ENCODE measurements around the gene CLTC. TPM values are rescaled to one million over a fixed set of nuclear protein-coding genes. Genes with fewer than 3 reads are reported as not detected.

Gene CLTC
- total RNA-seq, 1 experiment from 2014 or later: 283 TPM

DNA sequence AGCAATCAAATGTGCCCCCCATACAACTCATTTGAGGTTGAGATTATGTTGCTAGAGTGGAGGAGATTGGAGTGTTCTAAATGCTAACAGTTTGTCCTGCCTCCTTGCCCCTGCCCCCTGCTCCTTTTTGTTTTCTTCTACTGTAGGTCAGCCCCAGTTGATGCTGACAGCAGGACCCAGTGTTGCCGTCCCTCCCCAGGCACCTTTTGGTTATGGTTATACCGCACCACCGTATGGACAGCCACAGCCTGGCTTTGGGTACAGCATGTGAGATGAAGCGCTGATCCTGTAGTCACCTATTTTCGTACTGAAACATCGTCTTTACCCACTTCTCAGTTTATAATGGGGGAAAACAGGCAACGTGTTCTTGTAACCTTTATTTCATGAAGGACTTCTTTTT lies 73.9 kb downstream of the CLTC start:
- CTCF ChIA-PET: no interaction called here

DNA sequence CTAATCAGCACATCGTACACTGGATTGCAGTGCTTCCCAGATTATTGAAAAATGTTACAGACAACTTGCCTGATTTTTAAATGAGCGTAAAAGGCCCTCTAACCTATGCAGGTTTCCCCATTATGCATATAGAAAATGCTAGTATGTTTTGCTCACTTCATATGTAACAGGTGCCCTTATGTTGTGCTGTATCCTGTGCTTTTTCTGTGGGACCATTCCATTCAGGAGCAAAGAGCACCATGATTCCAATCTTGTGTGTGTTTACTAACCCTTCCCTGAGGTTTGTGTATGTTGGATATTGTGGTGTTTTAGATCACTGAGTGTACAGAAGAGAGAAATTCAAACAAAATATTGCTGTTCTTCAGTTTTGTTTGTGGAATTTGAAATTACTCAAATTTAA lies 74.6 kb downstream of the CLTC start:
- Mint-ChIP-seq H3K9me3 (no peaks in the 10 kb centered on the region), H3K4me1 (no peaks in the 10 kb centered on the region), H3K36me3 (peaks cover 60% of the 10 kb centered on the region), H3K4me3 (no peak overlapping the region), H3K27ac (no peak overlapping the region; the same call in 1 of the 2 replicates), H3K27me3 (ENCODE audit: low read depth) (no peaks in the 10 kb centered on the region)
- DNase-seq (ENCODE audit: low spot score) (no peak), ATAC-seq (no peak)
- ChIA-PET POLR2A (no interaction called here), CTCF (no interaction called here)
- TF ChIP-seq, protein P1, sequence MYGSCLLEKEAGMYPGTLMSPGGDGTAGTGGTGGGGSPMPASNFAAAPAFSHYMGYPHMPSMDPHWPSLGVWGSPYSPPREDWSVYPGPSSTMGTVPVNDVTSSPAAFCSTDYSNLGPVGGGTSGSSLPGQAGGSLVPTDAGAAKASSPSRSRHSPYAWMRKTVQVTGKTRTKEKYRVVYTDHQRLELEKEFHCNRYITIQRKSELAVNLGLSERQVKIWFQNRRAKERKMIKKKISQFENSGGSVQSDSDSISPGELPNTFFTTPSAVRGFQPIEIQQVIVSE (CRISPR knock-in tag; IDR thresholded peaks at IDR 0.05; ENCODE audit: borderline replicate concordance): no peak
- no peak for TF ChIP-seq GABPB1 (CRISPR knock-in tag; IDR thresholded peaks at IDR 0.05)
- TF ChIP-seq, protein P2, sequence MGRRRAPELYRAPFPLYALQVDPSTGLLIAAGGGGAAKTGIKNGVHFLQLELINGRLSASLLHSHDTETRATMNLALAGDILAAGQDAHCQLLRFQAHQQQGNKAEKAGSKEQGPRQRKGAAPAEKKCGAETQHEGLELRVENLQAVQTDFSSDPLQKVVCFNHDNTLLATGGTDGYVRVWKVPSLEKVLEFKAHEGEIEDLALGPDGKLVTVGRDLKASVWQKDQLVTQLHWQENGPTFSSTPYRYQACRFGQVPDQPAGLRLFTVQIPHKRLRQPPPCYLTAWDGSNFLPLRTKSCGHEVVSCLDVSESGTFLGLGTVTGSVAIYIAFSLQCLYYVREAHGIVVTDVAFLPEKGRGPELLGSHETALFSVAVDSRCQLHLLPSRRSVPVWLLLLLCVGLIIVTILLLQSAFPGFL (CRISPR knock-in tag; IDR thresholded peaks at IDR 0.05; ENCODE audit: borderline replicate concordance): no peak
- TF ChIP-seq TP53 (CRISPR knock-in tag; IDR thresholded peaks at IDR 0.05): no peak
- TF ChIP-seq, protein P3, sequence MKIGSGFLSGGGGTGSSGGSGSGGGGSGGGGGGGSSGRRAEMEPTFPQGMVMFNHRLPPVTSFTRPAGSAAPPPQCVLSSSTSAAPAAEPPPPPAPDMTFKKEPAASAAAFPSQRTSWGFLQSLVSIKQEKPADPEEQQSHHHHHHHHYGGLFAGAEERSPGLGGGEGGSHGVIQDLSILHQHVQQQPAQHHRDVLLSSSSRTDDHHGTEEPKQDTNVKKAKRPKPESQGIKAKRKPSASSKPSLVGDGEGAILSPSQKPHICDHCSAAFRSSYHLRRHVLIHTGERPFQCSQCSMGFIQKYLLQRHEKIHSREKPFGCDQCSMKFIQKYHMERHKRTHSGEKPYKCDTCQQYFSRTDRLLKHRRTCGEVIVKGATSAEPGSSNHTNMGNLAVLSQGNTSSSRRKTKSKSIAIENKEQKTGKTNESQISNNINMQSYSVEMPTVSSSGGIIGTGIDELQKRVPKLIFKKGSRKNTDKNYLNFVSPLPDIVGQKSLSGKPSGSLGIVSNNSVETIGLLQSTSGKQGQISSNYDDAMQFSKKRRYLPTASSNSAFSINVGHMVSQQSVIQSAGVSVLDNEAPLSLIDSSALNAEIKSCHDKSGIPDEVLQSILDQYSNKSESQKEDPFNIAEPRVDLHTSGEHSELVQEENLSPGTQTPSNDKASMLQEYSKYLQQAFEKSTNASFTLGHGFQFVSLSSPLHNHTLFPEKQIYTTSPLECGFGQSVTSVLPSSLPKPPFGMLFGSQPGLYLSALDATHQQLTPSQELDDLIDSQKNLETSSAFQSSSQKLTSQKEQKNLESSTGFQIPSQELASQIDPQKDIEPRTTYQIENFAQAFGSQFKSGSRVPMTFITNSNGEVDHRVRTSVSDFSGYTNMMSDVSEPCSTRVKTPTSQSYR (CRISPR knock-in tag; IDR thresholded peaks at IDR 0.05): no peak

More for the DNA sequence above, 73.9 kb downstream of the CLTC start:
- no peak for DNase-seq (ENCODE audit: low spot score)
- Mint-ChIP-seq H3K36me3 (peaks cover 57% of the 10 kb centered on the region), H3K9me3 (no peaks in the 10 kb centered on the region), H3K4me1 (no peaks in the 10 kb centered on the region), H3K27ac (no peak overlapping the region; the same call in 1 of the 2 replicates), H3K4me3 (no peak overlapping the region), H3K27me3 (ENCODE audit: low read depth) (no peaks in the 10 kb centered on the region)
- TF ChIP-seq, protein P4, sequence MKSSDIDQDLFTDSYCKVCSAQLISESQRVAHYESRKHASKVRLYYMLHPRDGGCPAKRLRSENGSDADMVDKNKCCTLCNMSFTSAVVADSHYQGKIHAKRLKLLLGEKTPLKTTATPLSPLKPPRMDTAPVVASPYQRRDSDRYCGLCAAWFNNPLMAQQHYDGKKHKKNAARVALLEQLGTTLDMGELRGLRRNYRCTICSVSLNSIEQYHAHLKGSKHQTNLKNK (CRISPR knock-in tag; IDR thresholded peaks at IDR 0.05): no peak
- no peak for TF ChIP-seq SMAD3 (CRISPR knock-in tag; IDR thresholded peaks at IDR 0.05; ENCODE audit: borderline replicate concordance)
- TF ChIP-seq JAZF1 (CRISPR knock-in tag; IDR thresholded peaks at IDR 0.05): no peak
- no peak for TF ChIP-seq JUN (CRISPR knock-in tag; IDR thresholded peaks at IDR 0.05)
- TF ChIP-seq NR1H2 (CRISPR knock-in tag; IDR thresholded peaks at IDR 0.05): no peak
- TF ChIP-seq, protein P5, sequence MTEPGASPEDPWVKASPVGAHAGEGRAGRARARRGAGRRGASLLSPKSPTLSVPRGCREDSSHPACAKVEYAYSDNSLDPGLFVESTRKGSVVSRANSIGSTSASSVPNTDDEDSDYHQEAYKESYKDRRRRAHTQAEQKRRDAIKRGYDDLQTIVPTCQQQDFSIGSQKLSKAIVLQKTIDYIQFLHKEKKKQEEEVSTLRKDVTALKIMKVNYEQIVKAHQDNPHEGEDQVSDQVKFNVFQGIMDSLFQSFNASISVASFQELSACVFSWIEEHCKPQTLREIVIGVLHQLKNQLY (CRISPR knock-in tag; IDR thresholded peaks at IDR 0.05): no peak
- TF ChIP-seq, protein P6, sequence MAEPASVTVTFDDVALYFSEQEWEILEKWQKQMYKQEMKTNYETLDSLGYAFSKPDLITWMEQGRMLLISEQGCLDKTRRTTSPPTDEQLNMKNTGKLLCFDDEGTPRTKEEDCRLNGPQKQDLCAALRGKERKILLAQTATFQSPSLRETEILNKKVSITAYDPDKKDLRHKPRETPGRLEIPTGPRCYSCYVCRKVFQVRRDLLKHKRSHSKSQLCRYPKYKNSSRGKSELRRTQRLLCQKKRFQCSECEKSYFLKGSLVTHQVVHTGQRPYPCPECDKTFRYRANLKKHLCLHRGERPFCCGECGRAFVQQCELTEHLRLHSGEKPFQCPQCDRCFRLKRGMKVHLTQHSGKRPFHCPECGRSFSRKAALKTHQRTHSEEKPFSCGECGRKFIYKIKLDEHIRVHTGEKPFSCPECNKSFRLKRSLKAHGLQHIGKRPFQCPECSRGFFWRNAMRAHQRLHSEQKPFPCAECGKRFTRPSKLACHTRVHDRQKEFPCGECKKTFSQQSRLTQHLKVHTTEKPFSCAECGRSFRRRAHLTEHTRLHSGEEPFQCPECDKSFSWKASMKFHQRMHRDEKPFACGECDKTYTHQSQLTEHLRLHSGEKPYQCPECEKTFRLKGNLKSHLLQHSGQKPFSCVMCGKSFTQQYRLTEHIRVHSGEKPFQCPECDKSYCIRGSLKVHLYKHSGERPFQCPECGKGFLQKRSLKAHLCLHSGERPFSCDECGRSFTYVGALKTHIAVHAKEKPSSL (CRISPR knock-in tag; conservative IDR thresholded peaks at IDR 0.05): no peak
- no peak for TF ChIP-seq NFYB (CRISPR knock-in tag; conservative IDR thresholded peaks at IDR 0.05; ENCODE audit: low read depth)
- TF ChIP-seq, protein P7, sequence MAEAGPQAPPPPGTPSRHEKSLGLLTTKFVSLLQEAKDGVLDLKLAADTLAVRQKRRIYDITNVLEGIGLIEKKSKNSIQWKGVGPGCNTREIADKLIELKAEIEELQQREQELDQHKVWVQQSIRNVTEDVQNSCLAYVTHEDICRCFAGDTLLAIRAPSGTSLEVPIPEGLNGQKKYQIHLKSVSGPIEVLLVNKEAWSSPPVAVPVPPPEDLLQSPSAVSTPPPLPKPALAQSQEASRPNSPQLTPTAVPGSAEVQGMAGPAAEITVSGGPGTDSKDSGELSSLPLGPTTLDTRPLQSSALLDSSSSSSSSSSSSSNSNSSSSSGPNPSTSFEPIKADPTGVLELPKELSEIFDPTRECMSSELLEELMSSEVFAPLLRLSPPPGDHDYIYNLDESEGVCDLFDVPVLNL (CRISPR knock-in tag; IDR thresholded peaks at IDR 0.05; ENCODE audit: borderline replicate concordance, low read depth): no peak
- TF ChIP-seq, protein P8, sequence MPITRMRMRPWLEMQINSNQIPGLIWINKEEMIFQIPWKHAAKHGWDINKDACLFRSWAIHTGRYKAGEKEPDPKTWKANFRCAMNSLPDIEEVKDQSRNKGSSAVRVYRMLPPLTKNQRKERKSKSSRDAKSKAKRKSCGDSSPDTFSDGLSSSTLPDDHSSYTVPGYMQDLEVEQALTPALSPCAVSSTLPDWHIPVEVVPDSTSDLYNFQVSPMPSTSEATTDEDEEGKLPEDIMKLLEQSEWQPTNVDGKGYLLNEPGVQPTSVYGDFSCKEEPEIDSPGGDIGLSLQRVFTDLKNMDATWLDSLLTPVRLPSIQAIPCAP (CRISPR knock-in tag; IDR thresholded peaks at IDR 0.05): no peak
- TF ChIP-seq, protein P9, sequence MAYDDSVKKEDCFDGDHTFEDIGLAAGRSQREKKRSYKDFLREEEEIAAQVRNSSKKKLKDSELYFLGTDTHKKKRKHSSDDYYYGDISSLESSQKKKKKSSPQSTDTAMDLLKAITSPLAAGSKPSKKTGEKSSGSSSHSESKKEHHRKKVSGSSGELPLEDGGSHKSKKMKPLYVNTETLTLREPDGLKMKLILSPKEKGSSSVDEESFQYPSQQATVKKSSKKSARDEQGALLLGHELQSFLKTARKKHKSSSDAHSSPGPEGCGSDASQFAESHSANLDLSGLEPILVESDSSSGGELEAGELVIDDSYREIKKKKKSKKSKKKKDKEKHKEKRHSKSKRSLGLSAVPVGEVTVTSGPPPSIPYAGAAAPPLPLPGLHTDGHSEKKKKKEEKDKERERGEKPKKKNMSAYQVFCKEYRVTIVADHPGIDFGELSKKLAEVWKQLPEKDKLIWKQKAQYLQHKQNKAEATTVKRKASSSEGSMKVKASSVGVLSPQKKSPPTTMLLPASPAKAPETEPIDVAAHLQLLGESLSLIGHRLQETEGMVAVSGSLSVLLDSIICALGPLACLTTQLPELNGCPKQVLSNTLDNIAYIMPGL (CRISPR knock-in tag; IDR thresholded peaks at IDR 0.05): no peak
- TF ChIP-seq TEAD4 (CRISPR knock-in tag; IDR thresholded peaks at IDR 0.05): no peak
- TF ChIP-seq FOXJ3 (CRISPR knock-in tag; IDR thresholded peaks at IDR 0.05; ENCODE audit: borderline replicate concordance): no peak
- TF ChIP-seq ZBTB21 (CRISPR knock-in tag; IDR thresholded peaks at IDR 0.05; ENCODE audit: borderline replicate concordance): no peak
- TF ChIP-seq, protein P2 (CRISPR knock-in tag; IDR thresholded peaks at IDR 0.05; ENCODE audit: borderline replicate concordance): no peak
- POLR2A ChIA-PET: no interaction called here
- no peak for ATAC-seq

Data from WTC11 (cell line).